H1 (cell line): ENCODE results near the gene THRB. TPM values are rescaled to one million over a fixed set of nuclear protein-coding genes. Genes with fewer than 3 reads are reported as not detected.

Experiments
- BRCA1 ChIP-seq: IDR thresholded peaks from 2 replicates; pipeline ENCODE4 v1.6.1; 2012; ENCODE audit warnings: low read depth, low read length, improper control_type of control experiment
- CBX5 ChIP-seq: fragments of 300-800, 300-1000 bp; sonication (generic); IDR thresholded peaks from 2 replicates; pipeline ENCODE4 v1.7.1; 2016; ENCODE audit warnings: antibody characterized with exemption, low read length, low read depth
- GTF2F1 ChIP-seq: IDR thresholded peaks from 2 replicates; pipeline ENCODE4 v1.6.1; 2012; ENCODE audit warnings: low read depth, low read length, improper control_type of control experiment, borderline replicate concordance
- PHF8 ChIP-seq: fragments of 200-600 bp; sonication (generic); conservative IDR thresholded peaks from 2 replicates; pipeline ENCODE4 v1.7.1; 2012; ENCODE audit warnings: low read depth, mild to moderate bottlenecking, inconsistent platforms, low read length, moderate library complexity
- RXRA ChIP-seq: IDR thresholded peaks from 2 replicates; pipeline ENCODE4 v1.6.1; 2011; ENCODE audit warnings: low read depth, mild to moderate bottlenecking, low read length, moderate library complexity; ENCODE audit not compliant: insufficient read depth
- SUZ12 ChIP-seq: fragments of 200-600 bp; sonication (generic); IDR thresholded peaks from 2 replicates; pipeline ENCODE4 v1.6.1; 2012; ENCODE audit warnings: mild to moderate bottlenecking, inconsistent platforms, low read length, moderate library complexity, mixed read lengths
- polyA plus RNA-seq, 7 experiments: library from polyadenylated mRNA; depleted of rRNA in 3 of 7; stranded (reverse) in 5 of 7; unstranded in 2 of 7; fragments of >200 nt in 5 of 7; fragments of 200-250 nt in 2 of 7; gene quantifications; 1 replicate in 5 of 7; 2 replicates in 1 of 7; 4 replicates in 1 of 7; pipeline versions ENCODE4 v1.2.1 to v1.2.3, GENCODE V29; 2011 to 2013; ENCODE audit warnings: missing spikeins in 2 of 7, mixed read lengths in 2 of 7
- total RNA-seq: library from RNA; stranded (reverse); fragmentation: NEBNext Ultra II Directional; extraction: Animal tissue kit (Norgen Biotek cat#: 25700); gene quantifications from 2 replicates; pipeline ENCODE4 v1.2.1, GENCODE V29; 2021

The THRB gene
- total and polyA plus RNA-seq, 2 of the 8 experiments (the other 6 are each of a cell fraction or from before 2014, with no cell fraction given): 0.98 to 3.9 TPM

DNA sequence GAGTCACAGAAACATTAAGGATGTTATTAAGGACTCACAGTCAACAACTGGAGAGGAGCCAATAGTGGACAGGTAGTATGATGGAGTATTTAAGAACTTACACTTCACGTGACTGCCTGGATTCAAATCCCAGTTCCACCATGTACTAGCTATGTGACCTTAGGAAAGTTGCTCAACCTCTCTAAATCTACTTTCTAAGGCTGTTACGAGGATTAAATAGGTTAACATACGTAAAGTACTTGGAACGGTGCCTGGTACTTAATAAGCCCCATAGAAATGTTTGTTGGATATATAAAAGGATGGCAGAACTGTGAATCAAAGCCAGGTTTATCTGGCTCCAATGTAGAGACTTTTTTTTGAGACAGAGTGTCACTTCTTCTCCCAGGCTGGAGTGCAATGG, 24.4 kb downstream of the THRB start (continued):
- no peak for TF ChIP-seq PHF8
- no peak for TF ChIP-seq GTF2F1
- TF ChIP-seq CBX5: no peak
- TF ChIP-seq BRCA1: no peak
- no peak for TF ChIP-seq SUZ12
- no peak for TF ChIP-seq RXRA
